ENCODE data around the gene ZMAT1.

GRCh38 chrX:101973066-101973465 lies 41.2 kb upstream of the ZMAT1 start:
- TF ChIP-seq CTCF (IDR thresholded peaks at IDR 0.05): no peak
- TF ChIP-seq POLR2A (IDR thresholded peaks at IDR 0.05): no peak

All from adrenal gland (tissue), 5 donors.